VCaP (cell line): Measurements from ENCODE around the gene MYCBP.

Experiments
- H3K27ac ChIP-seq: fragments of 450-650 bp; 2 replicates; pipeline ENCODE4 v1.5.1; 2017
- CTCF ChIP-seq: fragments of 450-650 bp; conservative IDR thresholded peaks from 2 replicates; pipeline ENCODE4 v1.5.1; 2017; ENCODE audit warnings: mild to moderate bottlenecking, moderate library complexity

MYCBP gene

GRCh38 chr1:38867208-38867607 lies 5.9 kb downstream of the MYCBP start:
- TF ChIP-seq CTCF: no peak

GRCh38 chr1:38865112-38865715 lies 7.9 kb downstream of the MYCBP start:
- no peak for TF ChIP-seq CTCF

More at GRCh38 chr1:38867208-38867607, 5.9 kb downstream of the MYCBP start:
- no peak overlapping the region for H3K27ac ChIP-seq

GRCh38 chr1:38860454-38860795 lies 12.7 kb downstream of the MYCBP start:
- TF ChIP-seq CTCF: no peak
- H3K27ac ChIP-seq: peak overlapping the region; percentile 84

More at GRCh38 chr1:38865112-38865715, 7.9 kb downstream of the MYCBP start:
- H3K27ac ChIP-seq: no peak overlapping the region

- no peak for TF ChIP-seq CTCF
- H3K27ac ChIP-seq: peak within 1 kb of the TSS; percentile 84
Observed at GRCh38 chr1:38859561-38860453, 13.3 kb downstream of the MYCBP start, which contains the start of gene RRAGC. RRAGC (minus strand) TSS chr1:38859772; CDS start chr1:38859646, 126 bp downstream.

GRCh38 chr1:38858833-38859560 lies 14.2 kb downstream of the MYCBP start:
- H3K27ac ChIP-seq: peak overlapping the region; percentile 84
- TF ChIP-seq CTCF: no peak

- TF ChIP-seq CTCF: no peak
Observed at GRCh38 chr1:38852780-38853179, 20.4 kb downstream of the MYCBP start.

GRCh38 chr1:38848071-38848470 lies 25.1 kb downstream of the MYCBP start:
- no peak for TF ChIP-seq CTCF
- no peak overlapping the region for H3K27ac ChIP-seq

More at GRCh38 chr1:38852780-38853179, 20.4 kb downstream of the MYCBP start:
- H3K27ac ChIP-seq: no peak overlapping the region
